Ramos (cell line): ENCODE data around the gene YAE1.

Experiments used
- in situ Hi-C: fragments of 300-500 bp; cut with MboI; formaldehyde crosslinking; loops from one replicate; pipeline ENCODE4 v1.14.3; 2022; ENCODE audit warnings: low sequenced_read_pairs; ENCODE audit not compliant: unreplicated experiment

The YAE1 gene

GRCh38 chr7:39553436-39553835 is 12.8 kb upstream of the YAE1 start:
- in situ Hi-C loops = no loop called here

- in situ Hi-C loops = no loop called here
Observed at GRCh38 chr7:39554583-39555165, 11.5 kb upstream of the YAE1 start.

GRCh38 chr7:39557222-39557621 is 9.0 kb upstream of the YAE1 start:
- in situ Hi-C loops = no loop called here

GRCh38 chr7:39557911-39558310 is 8.3 kb upstream of the YAE1 start:
- in situ Hi-C loops = no loop called here

GRCh38 chr7:39560408-39560807 is 5.8 kb upstream of the YAE1 start:
- in situ Hi-C loops = no loop called here

- in situ Hi-C loops = no loop called here
Observed at GRCh38 chr7:39560997-39561396, 5.2 kb upstream of the YAE1 start.

- in situ Hi-C loops = no loop called here
Observed at GRCh38 chr7:39565538-39565937, 666 bp upstream of the YAE1 start.

- in situ Hi-C loops = no loop called here
Observed at GRCh38 chr7:39567294-39567693, 1.1 kb downstream of the YAE1 start.

- in situ Hi-C loops = loop anchor here (25.0 kb wide), 1 partner anchor 487 kb away; no protein-coding TSS in a partner anchor
Observed at GRCh38 chr7:39574673-39575349, 8.6 kb downstream of the YAE1 start.

GRCh38 chr7:39577229-39577874 is 11.1 kb downstream of the YAE1 start:
- in situ Hi-C loops = loop anchor here (25.0 kb wide), 1 partner anchor 485 kb away; no protein-coding TSS in a partner anchor

GRCh38 chr7:39580149-39580874 is 14.1 kb downstream of the YAE1 start:
- in situ Hi-C loops = loop anchor here (5.0 to 25.0 kb wide), 2 partner anchors 162 to 482 kb away; no protein-coding TSS in a partner anchor

- in situ Hi-C loops = loop anchor here (5.0 to 25.0 kb wide), 2 partner anchors 160 to 480 kb away; no protein-coding TSS in a partner anchor
Observed at GRCh38 chr7:39582536-39582935, 16.3 kb downstream of the YAE1 start.

- in situ Hi-C loops = loop anchor here (5.0 to 25.0 kb wide), 2 partner anchors 159 to 479 kb away; no protein-coding TSS in a partner anchor
Observed at GRCh38 chr7:39583539-39583938, 17.3 kb downstream of the YAE1 start.

- in situ Hi-C loops = loop anchor here (25.0 kb wide), 1 partner anchor 475 kb away; no protein-coding TSS in a partner anchor
Observed at GRCh38 chr7:39587393-39587792, 21.2 kb downstream of the YAE1 start.

- in situ Hi-C loops = loop anchor here (25.0 kb wide), 1 partner anchor 474 kb away; no protein-coding TSS in a partner anchor
Observed at GRCh38 chr7:39588416-39588815, 22.2 kb downstream of the YAE1 start.

- in situ Hi-C loops = loop anchor here (25.0 kb wide), 1 partner anchor 473 kb away; no protein-coding TSS in a partner anchor
Observed at GRCh38 chr7:39589323-39590111, 23.3 kb downstream of the YAE1 start.

- in situ Hi-C loops = loop anchor here (25.0 kb wide), 1 partner anchor 470 kb away; no protein-coding TSS in a partner anchor
Observed at GRCh38 chr7:39592586-39592985, 26.4 kb downstream of the YAE1 start.

- in situ Hi-C loops = loop anchor here (25.0 kb wide), 1 partner anchor 467 kb away; no protein-coding TSS in a partner anchor
Observed at GRCh38 chr7:39594988-39595620, 28.9 kb downstream of the YAE1 start.

- in situ Hi-C loops = no loop called here
Observed at GRCh38 chr7:39602351-39602750, 36.1 kb downstream of the YAE1 start.
